Bronchial epithelial cell (primary cell): ENCODE results near the gene POLR2A. TPM values are rescaled to one million over a fixed set of nuclear protein-coding genes. Genes with fewer than 3 reads are reported as not detected.
A peak's percentile ranks its signal among the peaks of the same experiment; 100 is the strongest.

Source experiments
- DNase-seq: peaks from one replicate; pipeline ENCODE4 v3.0.0-alpha.2; 2010; ENCODE audit warnings: low read depth
- FAIRE-seq: peaks from 2 replicates; lab custom pipeline; 2011; peaks lifted over from hg19 to GRCh38; lab: Jason Lieb, UNC
- H3K27me3 ChIP-seq: 2 replicates; pipeline ENCODE4 v1.5.1; 2011; ENCODE audit warnings: low read length; ENCODE audit not compliant: control insufficient read depth, insufficient read depth
- H3K36me3 ChIP-seq: 2 replicates; pipeline ENCODE4 v1.5.1; 2011; ENCODE audit warnings: low read length; ENCODE audit not compliant: control insufficient read depth, insufficient read depth
- H3K4me3 ChIP-seq: 2 replicates; pipeline ENCODE4 v1.5.1; 2011; ENCODE audit warnings: mild to moderate bottlenecking, low read depth, low read length, control low read depth
- total RNA-seq: library from RNA; depleted of rRNA; stranded (reverse); fragments of >200 nt; gene quantifications from 2 replicates; pipeline ENCODE4 v1.2.1, GENCODE V29; 2014
- TF ChIP-seq, protein P1 (sequence below): IDR thresholded peaks from 2 replicates; pipeline ENCODE4 v1.5.1; 2011; ENCODE audit warnings: mild to moderate bottlenecking, moderate library complexity, low read length, control low read depth, inconsistent platforms; ENCODE audit not compliant: insufficient read depth, severe bottlenecking

Gene POLR2A
- total RNA-seq, 1 donor from 2014 or later: 38.4 TPM

DNA sequence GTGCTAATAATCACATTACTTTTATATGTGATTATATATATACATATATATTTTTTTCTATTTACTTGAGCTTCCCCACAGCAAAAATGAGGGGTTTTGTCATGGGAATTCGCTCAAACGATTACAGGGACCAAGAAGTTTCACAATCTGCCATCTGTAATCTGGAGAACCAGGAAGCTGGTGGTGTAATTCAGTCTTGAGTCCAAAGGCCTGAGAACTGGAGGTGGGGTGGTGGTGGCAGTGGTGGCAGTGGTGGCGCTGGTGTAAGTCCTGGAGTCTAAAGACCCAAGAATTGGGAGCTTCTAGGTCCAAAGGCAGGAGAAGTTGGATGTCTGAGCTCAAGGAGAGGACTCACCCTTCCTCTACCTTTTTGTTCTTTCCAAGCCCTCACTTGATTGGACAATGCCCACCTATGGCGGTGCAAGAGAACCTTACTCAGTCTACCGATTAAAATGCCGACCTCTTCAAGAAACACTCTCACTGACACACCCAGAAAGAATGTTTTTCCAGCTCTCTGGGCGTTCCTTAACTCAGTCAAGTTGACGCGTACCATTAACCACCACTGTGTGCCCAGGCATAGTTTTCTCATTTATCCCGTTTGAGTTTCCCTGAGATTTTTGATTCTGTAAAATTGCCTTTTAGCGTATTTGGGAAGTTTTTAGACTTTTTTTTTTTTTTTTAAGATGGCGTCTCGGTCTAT lies 31.9 kb downstream of the POLR2A start:
- FAIRE-seq (no peak), DNase-seq (no peak)
- H3K4me3 ChIP-seq: no peak overlapping the region
- TF ChIP-seq, protein P1, sequence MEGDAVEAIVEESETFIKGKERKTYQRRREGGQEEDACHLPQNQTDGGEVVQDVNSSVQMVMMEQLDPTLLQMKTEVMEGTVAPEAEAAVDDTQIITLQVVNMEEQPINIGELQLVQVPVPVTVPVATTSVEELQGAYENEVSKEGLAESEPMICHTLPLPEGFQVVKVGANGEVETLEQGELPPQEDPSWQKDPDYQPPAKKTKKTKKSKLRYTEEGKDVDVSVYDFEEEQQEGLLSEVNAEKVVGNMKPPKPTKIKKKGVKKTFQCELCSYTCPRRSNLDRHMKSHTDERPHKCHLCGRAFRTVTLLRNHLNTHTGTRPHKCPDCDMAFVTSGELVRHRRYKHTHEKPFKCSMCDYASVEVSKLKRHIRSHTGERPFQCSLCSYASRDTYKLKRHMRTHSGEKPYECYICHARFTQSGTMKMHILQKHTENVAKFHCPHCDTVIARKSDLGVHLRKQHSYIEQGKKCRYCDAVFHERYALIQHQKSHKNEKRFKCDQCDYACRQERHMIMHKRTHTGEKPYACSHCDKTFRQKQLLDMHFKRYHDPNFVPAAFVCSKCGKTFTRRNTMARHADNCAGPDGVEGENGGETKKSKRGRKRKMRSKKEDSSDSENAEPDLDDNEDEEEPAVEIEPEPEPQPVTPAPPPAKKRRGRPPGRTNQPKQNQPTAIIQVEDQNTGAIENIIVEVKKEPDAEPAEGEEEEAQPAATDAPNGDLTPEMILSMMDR: no peak
- H3K27me3 ChIP-seq: no peaks in the 10 kb centered on the region
- H3K36me3 ChIP-seq: peaks cover 20% of the 10 kb centered on the region

GRCh38 chr17:7523033-7523432 lies 38.9 kb downstream of the POLR2A start:
- no peak for FAIRE-seq

DNA sequence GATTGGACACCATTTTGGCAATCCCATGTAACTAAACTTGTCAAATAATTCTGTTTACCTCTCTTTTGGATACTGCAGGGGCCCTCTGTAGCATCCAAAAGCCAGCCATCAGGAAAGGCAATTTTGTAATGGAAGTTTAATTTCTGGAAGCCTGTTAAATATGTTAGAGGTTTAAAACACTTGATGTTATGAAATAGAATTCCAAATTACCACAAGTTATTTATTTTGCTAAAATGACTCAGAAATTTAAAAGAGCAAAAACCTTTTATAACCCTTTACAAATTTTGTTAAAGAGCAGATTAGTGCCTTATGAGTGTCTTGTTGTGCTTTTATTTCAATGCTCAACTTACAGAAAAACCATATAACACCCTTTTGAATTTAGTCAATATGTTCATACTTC lies 44.7 kb downstream of the POLR2A start:
- FAIRE-seq (no peak), DNase-seq (no peak)
- TF ChIP-seq, protein P1: no peak

More at GRCh38 chr17:7523033-7523432, 38.9 kb downstream of the POLR2A start:
- no peaks in the 10 kb centered on the region for H3K36me3 ChIP-seq
- H3K4me3 ChIP-seq: no peak overlapping the region
- H3K27me3 ChIP-seq: no peaks in the 10 kb centered on the region
- TF ChIP-seq, protein P1: peak; percentile 10
- DNase-seq: no peak

GRCh38 chr17:7530023-7530900 lies 46.1 kb downstream of the POLR2A start:
- no peak for FAIRE-seq
- no peak for DNase-seq
- no peaks in the 10 kb centered on the region for H3K36me3 ChIP-seq
- no peaks in the 10 kb centered on the region for H3K27me3 ChIP-seq
- no peak overlapping the region for H3K4me3 ChIP-seq
- TF ChIP-seq, protein P1: no peak

More for the DNA sequence above, 44.7 kb downstream of the POLR2A start:
- no peaks in the 10 kb centered on the region for H3K27me3 ChIP-seq
- H3K4me3 ChIP-seq: no peak overlapping the region
- H3K36me3 ChIP-seq: no peaks in the 10 kb centered on the region

- no peak overlapping the region for H3K4me3 ChIP-seq
- DNase-seq (no peak), FAIRE-seq (no peak)
- TF ChIP-seq, protein P1: no peak
- H3K36me3 ChIP-seq: no peaks in the 10 kb centered on the region
- H3K27me3 ChIP-seq: no peaks in the 10 kb centered on the region
Observed at GRCh38 chr17:7538050-7538449, 53.9 kb downstream of the POLR2A start.
